ENCODE results near the gene KCNMB1.
A peak's percentile ranks its signal among the peaks of the same experiment; 100 is the strongest.

The KCNMB1 gene

GRCh38 chr5:170338933-170339779 is 50.0 kb downstream of the KCNMB1 start:
- peak; percentile 12 for TF ChIP-seq CTCF (conservative IDR thresholded peaks at IDR 0.05; ENCODE audit: low read depth, low read length)
- no peak overlapping the region for H3K4me3 ChIP-seq (ENCODE audit: low read length)
- no peak for DNase-seq (ENCODE audit: low read depth)

- no peak for DNase-seq (ENCODE audit: low read depth)
- no peak for TF ChIP-seq CTCF (conservative IDR thresholded peaks at IDR 0.05; ENCODE audit: low read depth, low read length)
- no peak overlapping the region for H3K4me3 ChIP-seq (ENCODE audit: low read length)
Observed at GRCh38 chr5:170338291-170338690, 50.9 kb downstream of the KCNMB1 start.

- TF ChIP-seq CTCF (conservative IDR thresholded peaks at IDR 0.05; ENCODE audit: low read depth, low read length) = no peak
- no peak overlapping the region for H3K4me3 ChIP-seq (ENCODE audit: low read length)
- DNase-seq (ENCODE audit: low read depth) = no peak
Observed at GRCh38 chr5:170337045-170337733, 52.0 kb downstream of the KCNMB1 start.

GRCh38 chr5:170336065-170336464 is 53.1 kb downstream of the KCNMB1 start:
- DNase-seq (ENCODE audit: low read depth) = no peak
- TF ChIP-seq CTCF (conservative IDR thresholded peaks at IDR 0.05; ENCODE audit: low read depth, low read length) = no peak
- no peak overlapping the region for H3K4me3 ChIP-seq (ENCODE audit: low read length)

GRCh38 chr5:170334626-170335025 is 54.5 kb downstream of the KCNMB1 start:
- no peak for DNase-seq (ENCODE audit: low read depth)
- TF ChIP-seq CTCF (conservative IDR thresholded peaks at IDR 0.05; ENCODE audit: low read depth, low read length) = no peak
- H3K4me3 ChIP-seq (ENCODE audit: low read length) = no peak overlapping the region

- no peak for TF ChIP-seq CTCF (conservative IDR thresholded peaks at IDR 0.05; ENCODE audit: low read depth, low read length)
- H3K4me3 ChIP-seq (ENCODE audit: low read length) = no peak overlapping the region
- DNase-seq (ENCODE audit: low read depth) = no peak
Observed at GRCh38 chr5:170333161-170333910, 55.8 kb downstream of the KCNMB1 start.

Data from retinal pigment epithelial cell (primary cell).